Vagina (tissue), 2 donors: Measurements from ENCODE around the gene EML6. TPM values are rescaled to one million over a fixed set of nuclear protein-coding genes. Genes with fewer than 3 reads are reported as not detected.

Experiments
- DNase-seq, 2 donors: peaks; one replicate each; pipeline ENCODE4 v3.0.0-alpha.2; 2017; ENCODE audit errors: extremely low spot score in 2 of 2
- H3K27ac ChIP-seq: fragments of 200-600 bp; sonication (generic); one replicate; pipeline ENCODE4 v1.5.1; 2019
- H3K27me3 ChIP-seq: fragments of 200-600 bp; sonication (generic); one replicate; pipeline ENCODE4 v1.5.1; 2019
- H3K36me3 ChIP-seq, 2 donors: fragments of 200-600 bp; sonication (generic); one replicate each; pipeline ENCODE4 v1.5.1; 2017 to 2019
- H3K4me1 ChIP-seq: fragments of 200-600 bp; sonication (generic); one replicate; pipeline ENCODE4 v1.5.1; 2019
- H3K4me3 ChIP-seq, 2 donors: fragments of 200-600 bp; sonication (generic); 1 replicate in 1 of 2; 2 replicates in 1 of 2; pipeline ENCODE4 v1.5.1; 2016 to 2019
- H3K9me3 ChIP-seq: fragments of 200-600 bp; sonication (generic); one replicate; pipeline ENCODE4 v1.5.1; 2019
- POLR2A ChIP-seq, 2 donors: fragments of 450-650 bp; IDR thresholded peaks; one replicate each; pipeline ENCODE4 v1.6.1; 2017; ENCODE audit warnings: antibody characterized with exemption in 2 of 2, mild to moderate bottlenecking in 2 of 2, moderate library complexity in 2 of 2
- POLR2AphosphoS5 ChIP-seq, 2 donors: sonication (generic); formaldehyde crosslinking; IDR thresholded peaks; one replicate each; pipeline ENCODE4 v1.9.0; 2017; ENCODE audit warnings: antibody characterized with exemption in 2 of 2, mild to moderate bottlenecking in 2 of 2, low read depth in 1 of 2; ENCODE audit not compliant: insufficient read depth in 1 of 2
- intact Hi-C: fragments of 100-400 bp; cut with DNase I; formaldehyde crosslinking; loops from one replicate; pipeline ENCODE4 v1.15.1; 2023
- total RNA-seq: library from RNA; depleted of rRNA; stranded (reverse); fragments of >200 nt; gene quantifications from one replicate; pipeline ENCODE4 v1.2.3, GENCODE V29; 2016
- TF ChIP-seq, protein P1 (sequence below), 3 experiments: fragments of 450-650 bp in 2 of 3; fragments of 200-600 bp in 1 of 3; sonication (generic) in 1 of 3; IDR thresholded peaks; one replicate each; pipeline ENCODE4 v1.5.1; 2017 to 2019; ENCODE audit warnings: antibody characterized with exemption in 3 of 3, mild to moderate bottlenecking in 2 of 3, moderate library complexity in 2 of 3

The EML6 gene
- total RNA-seq, 1 donor from 2014 or later = 1.7 TPM

DNA sequence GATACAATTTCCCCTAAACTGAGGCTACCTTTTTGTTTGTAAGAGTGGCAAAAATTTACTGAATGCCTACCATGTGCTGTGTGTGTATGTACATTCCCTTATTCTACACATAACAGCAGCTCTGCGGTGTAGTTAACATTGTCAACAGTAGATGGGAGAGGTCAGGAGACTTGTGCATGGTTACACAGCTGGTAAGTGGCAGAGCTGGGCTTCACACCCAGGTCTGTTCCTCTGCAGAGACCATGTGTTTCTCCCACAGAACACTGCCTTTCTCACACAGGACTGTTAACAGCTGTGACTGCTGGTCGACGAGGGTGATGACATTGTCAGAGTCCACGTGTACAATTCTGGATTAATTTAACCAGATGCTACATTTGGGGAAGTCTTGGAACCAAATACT is 49.1 kb downstream of the EML6 start:
- Histone ChIP-seq H3K27ac (no peak overlapping the region), H3K36me3 (no peaks in the 10 kb centered on the region), H3K4me3 (no peak overlapping the region), H3K27me3 (no peaks in the 10 kb centered on the region), H3K9me3 (no peaks in the 10 kb centered on the region), H3K4me1 (no peaks in the 10 kb centered on the region)
- DNase-seq = no peak
- no peak for TF ChIP-seq POLR2AphosphoS5 (IDR thresholded peaks at IDR 0.05; ENCODE audit: insufficient read depth in 1 of 2, low read depth in 1 of 2)
- no peak for TF ChIP-seq POLR2A (IDR thresholded peaks at IDR 0.05)
- intact Hi-C loops = no loop called here

DNA sequence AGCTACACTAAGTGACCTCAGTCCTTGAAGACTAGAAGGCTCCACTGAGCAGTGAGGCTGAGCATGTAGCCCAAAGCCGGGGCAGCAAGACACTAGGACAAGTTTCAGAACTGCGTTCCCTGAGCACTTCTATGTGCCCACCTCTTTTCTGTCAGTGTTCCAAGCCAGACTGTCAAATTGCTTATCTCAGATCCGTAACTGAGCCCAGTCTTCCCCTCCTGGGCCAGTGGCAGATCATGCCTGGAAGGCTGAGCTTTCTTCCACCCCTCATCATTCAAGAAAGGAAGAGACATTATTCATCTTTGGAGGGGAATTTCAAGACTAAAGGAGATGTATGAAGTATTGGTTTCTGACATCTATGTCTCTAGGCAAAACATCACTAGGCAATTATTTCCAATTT is 49.8 kb downstream of the EML6 start:
- H3K4me1 ChIP-seq = no peaks in the 10 kb centered on the region
- intact Hi-C loops = no loop called here
- no peaks in the 10 kb centered on the region for H3K36me3 ChIP-seq
- no peaks in the 10 kb centered on the region for H3K9me3 ChIP-seq
- no peak overlapping the region for H3K27ac ChIP-seq
- no peak overlapping the region for H3K4me3 ChIP-seq
- no peak for DNase-seq
- no peaks in the 10 kb centered on the region for H3K27me3 ChIP-seq
- TF ChIP-seq, protein P1, sequence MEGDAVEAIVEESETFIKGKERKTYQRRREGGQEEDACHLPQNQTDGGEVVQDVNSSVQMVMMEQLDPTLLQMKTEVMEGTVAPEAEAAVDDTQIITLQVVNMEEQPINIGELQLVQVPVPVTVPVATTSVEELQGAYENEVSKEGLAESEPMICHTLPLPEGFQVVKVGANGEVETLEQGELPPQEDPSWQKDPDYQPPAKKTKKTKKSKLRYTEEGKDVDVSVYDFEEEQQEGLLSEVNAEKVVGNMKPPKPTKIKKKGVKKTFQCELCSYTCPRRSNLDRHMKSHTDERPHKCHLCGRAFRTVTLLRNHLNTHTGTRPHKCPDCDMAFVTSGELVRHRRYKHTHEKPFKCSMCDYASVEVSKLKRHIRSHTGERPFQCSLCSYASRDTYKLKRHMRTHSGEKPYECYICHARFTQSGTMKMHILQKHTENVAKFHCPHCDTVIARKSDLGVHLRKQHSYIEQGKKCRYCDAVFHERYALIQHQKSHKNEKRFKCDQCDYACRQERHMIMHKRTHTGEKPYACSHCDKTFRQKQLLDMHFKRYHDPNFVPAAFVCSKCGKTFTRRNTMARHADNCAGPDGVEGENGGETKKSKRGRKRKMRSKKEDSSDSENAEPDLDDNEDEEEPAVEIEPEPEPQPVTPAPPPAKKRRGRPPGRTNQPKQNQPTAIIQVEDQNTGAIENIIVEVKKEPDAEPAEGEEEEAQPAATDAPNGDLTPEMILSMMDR (IDR thresholded peaks at IDR 0.05) = no peak
- TF ChIP-seq POLR2AphosphoS5 (IDR thresholded peaks at IDR 0.05; ENCODE audit: insufficient read depth in 1 of 2, low read depth in 1 of 2) (no peak), POLR2A (IDR thresholded peaks at IDR 0.05) (no peak)

DNA sequence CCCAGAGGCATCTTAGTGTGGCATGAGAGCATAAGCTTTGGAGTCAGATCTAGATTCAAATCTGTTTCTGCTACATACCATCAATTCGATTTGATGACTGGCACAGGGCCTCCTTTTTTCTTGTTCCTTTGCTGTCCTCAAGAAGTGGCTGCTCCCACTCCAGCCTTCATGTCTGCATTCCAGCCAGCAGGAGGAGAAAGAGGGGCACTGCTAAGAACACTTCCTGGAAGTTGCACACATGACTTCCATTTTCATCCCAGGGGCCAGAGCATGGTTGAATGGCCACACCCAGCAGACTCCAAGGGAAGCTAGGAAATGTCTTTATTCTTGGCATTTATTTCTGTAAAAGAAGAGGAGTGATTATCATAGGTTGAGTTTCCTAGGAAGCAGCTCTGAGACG is 50.4 kb downstream of the EML6 start:
- H3K4me3 ChIP-seq = no peak overlapping the region
- no peaks in the 10 kb centered on the region for H3K9me3 ChIP-seq
- TF ChIP-seq, protein P1 (IDR thresholded peaks at IDR 0.05) = no peak
- TF ChIP-seq POLR2AphosphoS5 (IDR thresholded peaks at IDR 0.05; ENCODE audit: insufficient read depth in 1 of 2, low read depth in 1 of 2) = no peak
- TF ChIP-seq POLR2A (IDR thresholded peaks at IDR 0.05) = no peak
- no peaks in the 10 kb centered on the region for H3K36me3 ChIP-seq
- H3K27ac ChIP-seq = no peak overlapping the region
- intact Hi-C loops = no loop called here
- H3K27me3 ChIP-seq = no peaks in the 10 kb centered on the region
- H3K4me1 ChIP-seq = no peaks in the 10 kb centered on the region
- no peak for DNase-seq

DNA sequence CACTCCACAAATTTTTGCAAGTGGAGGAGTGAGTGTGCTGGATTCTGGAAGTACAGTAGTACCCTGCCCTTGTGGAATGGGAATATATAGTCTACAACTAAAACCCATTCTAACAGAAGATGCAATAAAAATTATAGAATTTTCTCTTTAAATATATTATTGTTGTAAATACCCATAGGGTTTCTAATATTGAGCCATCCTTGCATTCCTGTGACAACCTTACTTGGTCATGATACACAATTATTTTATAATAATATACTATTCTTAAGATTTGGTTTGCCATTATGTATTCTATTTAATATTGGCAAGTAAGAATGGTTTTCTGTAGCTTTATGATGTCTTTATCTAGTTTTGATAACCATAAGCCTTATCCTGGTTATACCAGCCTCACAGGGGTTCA is 52.2 kb downstream of the EML6 start:
- TF ChIP-seq POLR2A (IDR thresholded peaks at IDR 0.05) (no peak), POLR2AphosphoS5 (IDR thresholded peaks at IDR 0.05; ENCODE audit: insufficient read depth in 1 of 2, low read depth in 1 of 2) (no peak)
- TF ChIP-seq, protein P1 (IDR thresholded peaks at IDR 0.05) = no peak
- intact Hi-C loops = no loop called here
- no peak for DNase-seq
- Histone ChIP-seq H3K36me3 (no peaks in the 10 kb centered on the region), H3K9me3 (no peaks in the 10 kb centered on the region), H3K27me3 (no peaks in the 10 kb centered on the region), H3K4me1 (no peaks in the 10 kb centered on the region), H3K27ac (no peak overlapping the region), H3K4me3 (no peak overlapping the region)

DNA sequence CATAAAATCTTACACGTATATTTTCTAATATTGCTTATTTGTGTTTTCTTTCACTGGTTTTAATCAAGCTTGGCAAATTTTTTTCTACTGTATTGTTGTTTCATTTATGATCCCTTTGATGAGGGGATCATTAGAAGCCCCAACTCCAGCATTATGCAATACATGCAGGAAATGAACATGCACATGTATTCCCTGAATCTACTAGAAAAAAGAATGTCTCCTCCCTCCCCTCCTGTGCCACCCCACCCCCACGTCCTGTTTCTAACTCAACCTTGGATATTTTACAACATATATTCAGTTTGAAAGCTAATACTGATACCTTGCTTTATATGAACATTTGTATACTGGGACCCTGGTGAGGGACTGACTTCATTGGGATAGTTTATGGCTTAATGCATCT is 53.0 kb downstream of the EML6 start:
- Histone ChIP-seq H3K36me3 (no peaks in the 10 kb centered on the region), H3K4me3 (no peak overlapping the region), H3K27me3 (no peaks in the 10 kb centered on the region), H3K9me3 (no peaks in the 10 kb centered on the region), H3K4me1 (no peaks in the 10 kb centered on the region), H3K27ac (no peak overlapping the region)
- TF ChIP-seq, protein P1 (IDR thresholded peaks at IDR 0.05) = no peak
- no peak for TF ChIP-seq POLR2A (IDR thresholded peaks at IDR 0.05)
- no peak for TF ChIP-seq POLR2AphosphoS5 (IDR thresholded peaks at IDR 0.05; ENCODE audit: insufficient read depth in 1 of 2, low read depth in 1 of 2)
- intact Hi-C loops = no loop called here
- no peak for DNase-seq

DNA sequence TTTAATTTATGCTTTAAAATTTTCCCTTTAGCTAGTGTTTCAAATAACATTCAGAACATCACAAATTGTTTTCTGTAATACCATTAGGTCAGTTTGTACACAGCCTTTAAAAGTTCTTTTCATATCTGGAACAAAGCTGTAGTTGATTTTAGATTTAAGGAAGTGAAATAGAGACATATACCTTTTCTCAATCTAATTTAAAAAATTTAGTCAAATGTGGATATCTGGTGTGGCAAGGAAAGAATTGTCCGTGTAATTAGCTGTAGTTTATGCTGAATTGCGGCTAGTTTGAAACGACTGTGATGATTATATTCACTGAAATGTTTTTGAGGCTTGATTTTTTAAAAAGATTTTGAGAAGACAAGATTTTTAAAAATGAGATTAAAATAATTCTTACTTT is 59.9 kb downstream of the EML6 start:
- H3K9me3 ChIP-seq = no peaks in the 10 kb centered on the region
- intact Hi-C loops = no loop called here
- no peaks in the 10 kb centered on the region for H3K4me1 ChIP-seq
- no peaks in the 10 kb centered on the region for H3K27me3 ChIP-seq
- H3K36me3 ChIP-seq = no peaks in the 10 kb centered on the region
- no peak overlapping the region for H3K27ac ChIP-seq
- DNase-seq = no peak
- no peak overlapping the region for H3K4me3 ChIP-seq
- no peak for TF ChIP-seq POLR2AphosphoS5 (IDR thresholded peaks at IDR 0.05; ENCODE audit: insufficient read depth in 1 of 2, low read depth in 1 of 2)
- TF ChIP-seq, protein P1 (IDR thresholded peaks at IDR 0.05) = no peak
- TF ChIP-seq POLR2A (IDR thresholded peaks at IDR 0.05) = no peak
